Transverse colon (tissue), 3 donors: ENCODE results near the gene SLC40A1.

ENCODE experiments used
- CTCF ChIP-seq, 5 experiments: fragments of 200-600 bp in 3 of 5; fragments of 450-650 bp in 2 of 5; sonication (generic) in 3 of 5; IDR thresholded peaks; 1 replicate in 2 of 5; 2 replicates in 3 of 5; pipeline ENCODE4 v1.5.1; 2016 to 2017; ENCODE audit warnings: antibody characterized with exemption in 5 of 5, inconsistent platforms in 3 of 5, mild to moderate bottlenecking in 2 of 5, moderate library complexity in 1 of 5
- POLR2A ChIP-seq: fragments of 450-650 bp; IDR thresholded peaks from one replicate; pipeline ENCODE4 v1.6.1; 2016; ENCODE audit warnings: antibody characterized with exemption, mild to moderate bottlenecking, moderate library complexity

DNA sequence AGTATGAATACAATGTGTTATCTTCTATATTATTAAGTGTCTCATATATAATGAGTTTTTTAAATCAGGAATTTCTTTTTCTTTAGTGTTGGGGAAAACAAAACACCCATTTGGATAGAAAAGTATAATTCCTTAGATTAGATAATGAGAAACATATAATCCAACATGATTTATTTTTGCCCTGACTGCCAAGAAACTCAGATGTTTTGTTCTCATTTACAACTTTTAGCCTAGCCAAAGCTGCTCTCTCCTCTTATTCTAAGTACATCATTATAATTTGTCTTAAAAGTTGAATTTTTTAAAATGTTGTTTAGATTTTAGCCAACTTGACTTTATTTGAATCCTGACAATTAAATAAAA, 68.6 kb downstream of the SLC40A1 start:
- TF ChIP-seq POLR2A: no peak
- TF ChIP-seq CTCF (IDR thresholded peaks at IDR 0.05): no peak
